Fibroblast of lung (primary cell): Measurements from ENCODE around the gene DRGX. TPM values are rescaled to one million over a fixed set of nuclear protein-coding genes. Genes with fewer than 3 reads are reported as not detected.

Experiments
- DNase-seq, 2 donors: peaks; one replicate each; pipeline versions ENCODE4 v3.0.0 to v3.0.0-alpha.2; 2010; ENCODE audit warnings: low read depth in 2 of 2
- H2AFZ ChIP-seq: 2 replicates; pipeline ENCODE4 v1.5.1; 2012; ENCODE audit warnings: low read length, control low read depth, inconsistent platforms
- H3K27ac ChIP-seq: 2 replicates; pipeline ENCODE4 v1.5.1; 2011; ENCODE audit warnings: low read length, control low read depth; ENCODE audit not compliant: insufficient read depth
- H3K27me3 ChIP-seq: 2 replicates; pipeline ENCODE4 v1.5.1; 2011; ENCODE audit warnings: mild to moderate bottlenecking, low read length; ENCODE audit not compliant: control insufficient read depth, insufficient read depth
- H3K36me3 ChIP-seq: 2 replicates; pipeline ENCODE4 v1.5.1; 2011; ENCODE audit warnings: low read length; ENCODE audit not compliant: control insufficient read depth, insufficient read depth
- H3K4me1 ChIP-seq: 2 replicates; pipeline ENCODE4 v1.5.1; 2011; ENCODE audit warnings: low read length; ENCODE audit not compliant: control insufficient read depth, insufficient read depth; ENCODE audit errors: extremely low read depth
- H3K4me2 ChIP-seq: 2 replicates; pipeline ENCODE4 v1.5.1; 2011; ENCODE audit warnings: low read length, control low read depth; ENCODE audit not compliant: insufficient read depth; ENCODE audit errors: extremely low read depth
- H3K4me3 ChIP-seq, 4 experiments: fragments of 200-600 bp in 1 of 4; sonication (generic) in 1 of 4; replicated peaks in 1 of 4; 2 replicates each; pipeline ENCODE4 v1.5.1; 2011 to 2016; ENCODE audit warnings: low read length in 4 of 4, low read depth in 3 of 4, mild to moderate bottlenecking in 3 of 4, control low read depth in 2 of 4, inconsistent platforms in 1 of 4, mixed read lengths in 1 of 4; ENCODE audit not compliant: insufficient read depth in 1 of 4; ENCODE audit errors: control extremely low read depth in 1 of 4
- H3K79me2 ChIP-seq: 2 replicates; pipeline ENCODE4 v1.5.1; 2012; ENCODE audit warnings: mild to moderate bottlenecking, low read length, inconsistent platforms; ENCODE audit not compliant: control insufficient read depth, insufficient read depth
- H3K9ac ChIP-seq: 2 replicates; pipeline ENCODE4 v1.5.1; 2011; ENCODE audit warnings: mild to moderate bottlenecking, low read length, control low read depth; ENCODE audit not compliant: insufficient read depth
- H3K9me3 ChIP-seq: 2 replicates; pipeline ENCODE4 v1.5.1; 2012; ENCODE audit warnings: low read depth, low read length; ENCODE audit not compliant: control insufficient read depth, insufficient read depth
- H4K20me1 ChIP-seq: 2 replicates; pipeline ENCODE4 v1.5.1; 2011; ENCODE audit warnings: low read length; ENCODE audit not compliant: control insufficient read depth, insufficient read depth; ENCODE audit errors: extremely low read depth
- EZH2 ChIP-seq: IDR thresholded peaks from 2 replicates; pipeline ENCODE4 v1.5.1; 2012; ENCODE audit warnings: low read length, control low read depth, mild to moderate bottlenecking; ENCODE audit errors: missing control alignments
- polyA plus RNA-seq, 2 donors: library from polyadenylated mRNA; depleted of rRNA in 1 of 2; stranded (reverse) in 1 of 2; unstranded in 1 of 2; fragments of >200 nt; gene quantifications; 2 replicates each; pipeline ENCODE4 v1.2.1, GENCODE V29; 2011 to 2012; ENCODE audit warnings: missing spikeins in 1 of 2
- total RNA-seq: library from RNA; depleted of rRNA; stranded (reverse); fragments of >200 nt; gene quantifications from 2 replicates; pipeline ENCODE4 v1.2.1, GENCODE V29; 2014
- TF ChIP-seq, protein P1 (sequence below), 2 donors: IDR thresholded peaks in 1 of 2; conservative IDR thresholded peaks in 1 of 2; 1 replicate in 1 of 2; 2 replicates in 1 of 2; pipeline ENCODE4 v1.5.1; 2011 to 2012; ENCODE audit warnings: low read length in 2 of 2, control low read depth in 1 of 2, inconsistent platforms in 1 of 2, low read depth in 1 of 2, mild to moderate bottlenecking in 1 of 2

Gene DRGX
- total and polyA plus RNA-seq, 2 donors (not counting 1 experiment from before 2014, with no cell fraction given): 0.11 TPM; not detected in 1

DNA sequence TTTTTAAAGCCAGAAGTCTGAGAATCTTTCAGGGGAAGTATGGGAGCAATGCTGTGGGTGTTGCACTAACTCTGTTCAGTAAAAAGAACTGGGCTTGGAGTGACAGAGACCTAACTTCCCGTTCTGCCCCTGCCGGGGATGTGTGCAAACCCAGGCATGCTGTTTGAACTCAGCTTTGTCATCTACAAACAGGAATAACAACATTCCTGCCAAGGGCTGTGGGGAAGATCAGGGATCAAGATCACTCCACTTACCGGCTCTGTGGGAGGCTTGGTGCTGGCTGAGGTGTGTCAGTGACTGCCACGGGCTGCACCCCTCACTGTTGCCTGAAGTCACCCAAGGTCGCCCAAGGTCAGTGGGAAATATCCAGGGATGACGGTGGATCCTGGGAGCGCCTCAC lies 23.1 kb upstream of the DRGX start:
- no peak overlapping the region for H3K9ac ChIP-seq
- peaks cover 2% of the 10 kb centered on the region for H3K27me3 ChIP-seq
- H3K4me3 ChIP-seq: no peak overlapping the region
- no peaks in the 10 kb centered on the region for H3K79me2 ChIP-seq
- no peaks in the 10 kb centered on the region for H3K9me3 ChIP-seq
- no peaks in the 10 kb centered on the region for H3K36me3 ChIP-seq
- H3K27ac ChIP-seq: no peak overlapping the region
- no peak overlapping the region for H3K4me2 ChIP-seq
- DNase-seq: no peak
- H4K20me1 ChIP-seq: no peaks in the 10 kb centered on the region
- H3K4me1 ChIP-seq: no peaks in the 10 kb centered on the region
- H2AFZ ChIP-seq: no peak overlapping the region
- TF ChIP-seq, protein P1, sequence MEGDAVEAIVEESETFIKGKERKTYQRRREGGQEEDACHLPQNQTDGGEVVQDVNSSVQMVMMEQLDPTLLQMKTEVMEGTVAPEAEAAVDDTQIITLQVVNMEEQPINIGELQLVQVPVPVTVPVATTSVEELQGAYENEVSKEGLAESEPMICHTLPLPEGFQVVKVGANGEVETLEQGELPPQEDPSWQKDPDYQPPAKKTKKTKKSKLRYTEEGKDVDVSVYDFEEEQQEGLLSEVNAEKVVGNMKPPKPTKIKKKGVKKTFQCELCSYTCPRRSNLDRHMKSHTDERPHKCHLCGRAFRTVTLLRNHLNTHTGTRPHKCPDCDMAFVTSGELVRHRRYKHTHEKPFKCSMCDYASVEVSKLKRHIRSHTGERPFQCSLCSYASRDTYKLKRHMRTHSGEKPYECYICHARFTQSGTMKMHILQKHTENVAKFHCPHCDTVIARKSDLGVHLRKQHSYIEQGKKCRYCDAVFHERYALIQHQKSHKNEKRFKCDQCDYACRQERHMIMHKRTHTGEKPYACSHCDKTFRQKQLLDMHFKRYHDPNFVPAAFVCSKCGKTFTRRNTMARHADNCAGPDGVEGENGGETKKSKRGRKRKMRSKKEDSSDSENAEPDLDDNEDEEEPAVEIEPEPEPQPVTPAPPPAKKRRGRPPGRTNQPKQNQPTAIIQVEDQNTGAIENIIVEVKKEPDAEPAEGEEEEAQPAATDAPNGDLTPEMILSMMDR (conservative IDR thresholded peaks at IDR 0.05 in 1 of 2, IDR thresholded peaks at IDR 0.05 in 1 of 2; ENCODE audit: low read depth in 1 of 2, low read length in 2 of 2): no peak
- no peak for TF ChIP-seq EZH2

DNA sequence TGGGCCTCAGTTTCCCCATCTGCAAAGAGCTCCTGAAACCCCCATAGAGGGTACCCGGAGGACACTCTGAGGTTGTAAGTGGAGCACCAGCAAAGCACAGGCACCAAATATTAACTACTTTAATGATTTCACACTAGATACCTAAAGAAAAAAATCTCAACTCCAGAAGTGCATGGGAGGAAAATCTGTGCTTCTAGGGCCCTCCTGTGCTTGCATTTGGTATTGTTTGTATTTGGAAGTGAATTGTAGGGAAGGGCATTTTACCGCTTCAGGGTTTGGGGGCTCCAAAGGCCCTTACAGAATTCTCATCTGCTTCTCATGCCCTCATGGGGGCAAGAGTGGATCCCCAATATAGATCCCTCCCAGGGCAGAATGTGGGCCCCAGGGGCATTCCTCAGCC lies 22.4 kb upstream of the DRGX start:
- no peak overlapping the region for H3K27ac ChIP-seq
- H4K20me1 ChIP-seq: no peaks in the 10 kb centered on the region
- H3K36me3 ChIP-seq: no peaks in the 10 kb centered on the region
- no peaks in the 10 kb centered on the region for H3K4me1 ChIP-seq
- TF ChIP-seq, protein P1 (conservative IDR thresholded peaks at IDR 0.05 in 1 of 2, IDR thresholded peaks at IDR 0.05 in 1 of 2; ENCODE audit: low read depth in 1 of 2, low read length in 2 of 2): peak in 1 of 2 donors; percentile 9
- no peak for TF ChIP-seq EZH2
- no peak overlapping the region for H3K9ac ChIP-seq
- H2AFZ ChIP-seq: no peak overlapping the region
- no peak overlapping the region for H3K4me3 ChIP-seq
- no peaks in the 10 kb centered on the region for H3K79me2 ChIP-seq
- no peak for DNase-seq
- H3K4me2 ChIP-seq: no peak overlapping the region
- peaks cover 2% of the 10 kb centered on the region for H3K27me3 ChIP-seq
- no peaks in the 10 kb centered on the region for H3K9me3 ChIP-seq

- DNase-seq: no peak
- Histone ChIP-seq H2AFZ (no peak overlapping the region), H3K27me3 (peaks cover 2% of the 10 kb centered on the region), H3K27ac (no peak overlapping the region), H3K9ac (no peak overlapping the region), H3K4me2 (no peak overlapping the region), H3K9me3 (no peaks in the 10 kb centered on the region), H3K4me1 (no peaks in the 10 kb centered on the region), H3K4me3 (no peak overlapping the region), H4K20me1 (no peaks in the 10 kb centered on the region), H3K79me2 (no peaks in the 10 kb centered on the region), H3K36me3 (no peaks in the 10 kb centered on the region)
- TF ChIP-seq EZH2: no peak
- TF ChIP-seq, protein P1 (conservative IDR thresholded peaks at IDR 0.05 in 1 of 2, IDR thresholded peaks at IDR 0.05 in 1 of 2; ENCODE audit: low read depth in 1 of 2, low read length in 2 of 2): no peak
These were observed 22.1 kb upstream of the DRGX start for GRCh38 chr10:49418053-49418326.
